Fibroblast of pulmonary artery (primary cell): ENCODE measurements around the gene RNF227.
A peak's percentile ranks its signal among the peaks of the same experiment; 100 is the strongest.

Experiments
- DNase-seq: peaks from one replicate; pipeline ENCODE4 v3.0.0-alpha.2; 2010; ENCODE audit warnings: low read depth
- H3K4me3 ChIP-seq: replicated peaks from 2 replicates; pipeline ENCODE4 v1.5.1; 2011; ENCODE audit warnings: low read depth, mild to moderate bottlenecking, control low read depth, low read length, moderate library complexity
- TF ChIP-seq, protein P1 (sequence below): IDR thresholded peaks from 2 replicates; pipeline ENCODE4 v1.5.1; 2011; ENCODE audit warnings: mild to moderate bottlenecking, control low read depth, low read length, inconsistent platforms; ENCODE audit errors: missing control alignments

RNF227 gene

DNA sequence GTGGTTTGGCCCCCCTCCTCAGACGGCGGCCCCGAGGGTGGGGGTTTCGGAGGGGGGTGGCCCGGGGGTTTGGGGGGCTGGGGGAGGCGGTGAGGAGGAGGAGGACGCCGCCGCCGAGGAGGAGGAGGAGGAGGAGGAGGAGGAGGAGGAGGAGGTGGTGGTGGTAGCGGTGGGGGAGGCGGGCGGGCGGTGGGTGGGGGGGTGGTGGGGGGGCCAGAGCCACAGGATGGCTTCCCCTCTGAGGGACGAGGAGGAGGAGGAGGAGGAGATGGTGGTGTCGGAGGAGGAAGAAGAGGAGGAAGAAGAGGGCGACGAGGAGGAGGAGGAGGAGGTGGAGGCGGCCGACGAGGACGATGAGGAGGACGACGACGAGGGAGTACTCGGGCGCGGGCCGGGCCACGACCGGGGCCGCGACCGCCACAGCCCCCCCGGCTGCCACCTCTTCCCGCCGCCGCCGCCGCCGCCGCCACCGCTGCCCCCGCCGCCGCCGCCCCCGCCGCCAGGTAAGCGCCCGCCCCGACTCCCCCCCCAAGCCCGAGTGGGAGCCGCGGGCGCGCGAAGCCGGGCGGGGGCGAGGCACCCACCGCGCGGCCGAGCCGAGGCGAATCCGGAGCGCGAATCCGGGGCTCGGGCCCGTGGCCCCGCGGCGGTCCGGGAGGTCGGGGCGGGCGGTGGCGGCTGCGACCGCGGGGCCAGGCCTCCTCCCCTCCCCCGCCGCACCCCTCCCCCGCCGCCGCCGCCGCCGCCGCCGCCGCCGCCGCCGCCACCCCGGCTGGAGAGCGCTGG lies 31.3 kb downstream of the RNF227 start:
- TF ChIP-seq, protein P1, sequence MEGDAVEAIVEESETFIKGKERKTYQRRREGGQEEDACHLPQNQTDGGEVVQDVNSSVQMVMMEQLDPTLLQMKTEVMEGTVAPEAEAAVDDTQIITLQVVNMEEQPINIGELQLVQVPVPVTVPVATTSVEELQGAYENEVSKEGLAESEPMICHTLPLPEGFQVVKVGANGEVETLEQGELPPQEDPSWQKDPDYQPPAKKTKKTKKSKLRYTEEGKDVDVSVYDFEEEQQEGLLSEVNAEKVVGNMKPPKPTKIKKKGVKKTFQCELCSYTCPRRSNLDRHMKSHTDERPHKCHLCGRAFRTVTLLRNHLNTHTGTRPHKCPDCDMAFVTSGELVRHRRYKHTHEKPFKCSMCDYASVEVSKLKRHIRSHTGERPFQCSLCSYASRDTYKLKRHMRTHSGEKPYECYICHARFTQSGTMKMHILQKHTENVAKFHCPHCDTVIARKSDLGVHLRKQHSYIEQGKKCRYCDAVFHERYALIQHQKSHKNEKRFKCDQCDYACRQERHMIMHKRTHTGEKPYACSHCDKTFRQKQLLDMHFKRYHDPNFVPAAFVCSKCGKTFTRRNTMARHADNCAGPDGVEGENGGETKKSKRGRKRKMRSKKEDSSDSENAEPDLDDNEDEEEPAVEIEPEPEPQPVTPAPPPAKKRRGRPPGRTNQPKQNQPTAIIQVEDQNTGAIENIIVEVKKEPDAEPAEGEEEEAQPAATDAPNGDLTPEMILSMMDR: no peak
- H3K4me3 ChIP-seq: peak overlapping the region; percentile 78
- DNase-seq: no peak

DNA sequence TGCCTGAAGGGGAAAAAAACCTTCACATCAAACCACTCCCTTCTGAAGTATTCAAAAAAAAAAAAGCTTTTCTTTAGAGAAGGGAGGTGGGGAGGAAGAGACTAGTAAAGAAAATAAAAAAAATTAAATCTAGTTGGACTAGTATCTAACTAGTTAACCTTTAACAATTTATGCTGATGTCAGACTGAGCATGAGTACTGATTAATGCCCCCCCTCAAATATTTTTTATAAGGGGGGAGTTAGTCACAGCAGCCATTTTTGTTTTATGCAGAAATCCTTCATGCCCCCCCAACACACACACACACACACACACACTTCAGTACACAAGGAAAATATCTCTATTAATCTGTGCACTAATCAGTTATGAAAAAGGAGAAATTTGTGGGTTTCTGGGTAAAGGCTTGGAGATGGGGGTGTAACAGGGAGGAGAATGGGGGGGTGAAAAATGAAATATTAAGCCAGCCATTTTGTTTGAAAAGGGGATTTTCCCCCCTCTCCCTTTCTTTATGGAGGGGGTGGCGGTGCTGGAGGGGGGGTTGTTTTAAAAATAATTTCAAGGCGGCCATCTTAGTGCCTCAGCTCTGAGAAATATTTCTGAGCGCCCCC lies 32.2 kb downstream of the RNF227 start:
- peak overlapping the region; percentile 78 for H3K4me3 ChIP-seq
- peak; percentile 41 for DNase-seq

DNA sequence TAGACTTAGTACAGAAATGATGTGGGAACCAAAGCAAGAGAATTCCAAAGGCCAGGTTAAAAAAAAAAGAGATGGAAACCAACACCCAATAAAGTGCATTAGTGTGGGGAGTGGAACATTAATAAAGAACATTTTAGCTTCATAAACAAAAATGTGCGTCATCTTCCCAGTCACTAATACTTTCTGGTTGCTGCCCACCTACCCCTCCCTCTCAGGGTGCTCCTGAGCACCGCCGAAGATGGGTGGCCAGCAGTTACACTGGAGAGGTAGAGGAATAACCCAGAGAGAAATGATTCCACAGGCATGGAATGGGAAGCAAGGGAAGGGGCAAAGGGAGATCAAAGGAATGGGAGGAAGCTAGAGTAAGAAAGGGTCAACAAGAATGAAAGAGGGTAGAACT lies 33.5 kb downstream of the RNF227 start:
- no peak for DNase-seq
- H3K4me3 ChIP-seq: no peak overlapping the region
- TF ChIP-seq, protein P1: no peak

More for the DNA sequence above, 32.2 kb downstream of the RNF227 start:
- TF ChIP-seq, protein P1: no peak

DNA sequence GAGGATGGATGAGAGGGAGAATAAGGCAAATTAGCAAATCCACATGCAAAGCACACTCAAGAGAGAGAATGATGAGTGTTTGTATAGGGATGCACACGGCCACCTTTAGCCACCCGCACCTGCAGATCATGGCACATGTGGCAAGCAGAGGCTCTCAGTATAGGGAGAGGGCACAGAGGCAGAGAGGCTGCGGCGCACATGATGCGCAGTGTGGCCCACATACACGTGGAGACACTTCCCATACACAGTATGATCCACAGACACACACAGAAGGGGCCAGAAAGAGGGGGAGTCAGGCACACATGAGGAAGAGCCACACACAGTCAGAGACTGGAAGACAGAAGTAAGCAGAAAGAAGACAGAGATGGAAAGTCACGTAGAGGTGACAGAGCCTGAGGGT lies 34.0 kb downstream of the RNF227 start:
- DNase-seq: no peak
- TF ChIP-seq, protein P1: no peak
- no peak overlapping the region for H3K4me3 ChIP-seq

DNA sequence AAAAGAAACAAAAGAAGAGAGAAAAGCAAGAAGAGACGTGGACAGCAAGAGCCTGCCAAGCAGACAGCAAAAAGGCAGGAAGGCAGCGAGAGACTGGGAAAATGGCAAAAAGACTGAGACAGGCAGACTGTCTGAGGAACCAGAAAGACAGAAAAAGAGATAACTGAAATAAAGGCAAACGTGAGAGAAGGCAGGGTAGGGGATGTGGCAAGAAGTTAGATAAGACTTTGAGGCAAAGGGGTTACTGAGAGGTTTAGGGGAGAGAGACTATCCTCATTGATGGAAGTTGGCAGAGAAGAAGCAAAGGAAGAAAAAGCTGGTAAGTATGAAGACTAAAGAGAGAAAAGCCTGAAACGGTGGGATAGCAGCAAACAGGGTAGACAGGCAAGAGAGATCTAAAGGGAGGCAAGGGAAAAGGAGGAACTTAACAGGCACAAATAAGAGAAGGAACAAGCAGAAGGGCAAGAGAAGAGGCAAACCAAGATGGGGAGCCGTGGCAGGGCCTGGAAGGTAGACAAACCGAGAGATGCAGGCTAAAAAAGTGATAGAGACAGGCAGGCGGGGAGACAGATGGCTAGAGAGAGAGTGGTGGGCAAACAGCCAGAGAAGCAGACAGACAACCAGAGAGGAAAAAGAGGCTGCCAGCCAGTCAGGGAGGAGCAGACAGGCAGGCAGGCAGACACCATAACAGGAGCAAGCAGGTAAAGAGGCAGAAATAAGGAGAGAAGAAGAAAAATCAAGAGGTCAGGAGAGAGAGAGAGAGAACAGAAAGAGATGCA lies 34.6 kb downstream of the RNF227 start:
- H3K4me3 ChIP-seq: no peak overlapping the region

DNA sequence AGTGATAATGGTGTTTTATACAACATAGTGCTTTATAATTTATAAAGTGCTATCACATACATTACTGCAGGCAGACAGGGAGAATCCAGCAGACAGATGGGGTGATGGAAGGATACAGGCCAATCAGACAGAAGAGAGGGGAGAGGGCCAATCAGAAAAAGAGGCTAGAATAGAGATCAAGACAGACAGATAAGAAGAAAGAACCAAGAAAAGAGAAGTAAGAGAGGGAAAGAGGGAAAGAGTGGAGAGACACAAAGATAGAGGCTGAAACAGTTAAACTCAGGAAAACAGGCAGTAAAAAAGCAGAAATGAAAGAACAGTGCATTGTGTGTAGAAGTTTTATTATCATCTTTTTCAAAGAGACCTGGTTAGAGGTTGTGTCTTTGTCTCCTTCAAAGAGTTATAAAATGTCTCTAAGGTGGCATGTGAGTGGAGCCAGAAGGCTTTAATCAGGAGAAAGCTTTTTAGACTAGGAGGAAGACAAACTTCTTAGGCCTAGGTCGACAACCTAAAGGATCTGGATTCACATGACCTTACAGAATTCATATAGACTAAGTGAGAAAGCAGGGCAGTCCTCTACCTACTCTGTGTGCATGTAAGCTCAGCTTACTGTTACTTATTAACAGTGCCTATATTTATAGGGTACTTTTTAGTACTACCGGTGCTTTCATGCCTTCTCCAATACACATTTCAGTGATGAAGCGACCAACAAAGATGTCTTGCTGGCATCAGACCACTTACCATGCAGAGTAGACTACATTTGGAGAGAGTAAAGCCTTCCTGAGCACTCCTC lies 35.8 kb downstream of the RNF227 start:
- no peak for DNase-seq
- H3K4me3 ChIP-seq: no peak overlapping the region
- TF ChIP-seq, protein P1: no peak

More for the DNA sequence above, 34.6 kb downstream of the RNF227 start:
- TF ChIP-seq, protein P1: no peak
- no peak for DNase-seq
